HuH-7 (cell line): ENCODE results near the gene ZNF518B.
A peak's percentile ranks its signal among the peaks of the same experiment; 100 is the strongest.

Source experiments
- DNase-seq: peaks from one replicate; pipeline ENCODE4 v3.0.0; 2011; ENCODE audit warnings: low spot score

The ZNF518B gene, protein sequence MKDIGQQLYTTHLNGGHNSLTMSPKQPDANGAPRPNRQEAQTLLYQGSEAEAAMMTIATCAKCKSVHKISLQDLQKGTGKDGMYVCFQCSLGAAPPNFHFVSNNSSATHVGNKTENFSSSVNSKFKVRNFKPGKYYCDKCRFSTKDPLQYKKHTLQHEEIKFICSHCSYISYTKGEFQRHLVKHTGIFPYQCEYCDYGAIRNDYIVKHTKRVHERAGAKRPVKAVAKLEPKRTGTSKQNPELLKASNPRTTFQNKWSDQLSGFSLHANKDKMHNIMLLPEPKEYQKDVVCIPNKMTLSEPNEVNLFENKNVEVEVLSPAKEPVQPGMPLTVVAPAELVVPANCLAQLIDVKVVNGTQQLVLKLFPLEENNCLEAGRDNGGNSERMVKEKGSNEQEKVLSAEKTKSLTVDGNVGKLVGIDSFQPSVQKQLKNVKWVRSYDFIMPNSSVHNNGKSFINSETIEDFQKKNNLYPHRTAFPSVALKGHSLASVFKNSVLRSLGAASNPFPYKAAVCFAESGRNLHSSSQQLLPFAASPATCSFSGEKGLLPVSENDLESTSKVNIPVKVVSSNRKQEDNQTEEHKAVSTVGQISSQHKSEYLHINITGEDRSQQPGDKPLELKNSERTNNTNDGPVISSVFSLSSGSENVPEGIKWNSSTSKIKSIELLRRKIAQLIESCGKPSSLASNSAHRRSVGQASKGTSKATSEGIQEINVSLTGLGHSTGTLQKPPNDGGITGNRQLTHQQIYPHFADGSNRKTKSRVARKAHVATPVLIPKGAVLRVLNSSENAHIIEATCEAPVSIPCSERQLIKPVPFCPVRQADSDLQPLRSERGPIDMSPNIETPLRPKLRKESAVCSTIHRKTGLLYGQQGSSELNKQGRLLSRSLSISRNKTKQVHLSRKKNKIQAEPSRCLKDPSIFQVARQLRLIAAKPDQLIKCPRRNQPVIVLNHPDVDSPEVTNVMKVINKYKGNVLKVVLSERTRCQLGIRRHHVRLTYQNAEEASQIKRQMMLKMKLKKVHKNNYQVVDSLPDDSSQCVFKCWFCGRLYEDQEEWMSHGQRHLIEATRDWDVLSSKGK

DNA sequence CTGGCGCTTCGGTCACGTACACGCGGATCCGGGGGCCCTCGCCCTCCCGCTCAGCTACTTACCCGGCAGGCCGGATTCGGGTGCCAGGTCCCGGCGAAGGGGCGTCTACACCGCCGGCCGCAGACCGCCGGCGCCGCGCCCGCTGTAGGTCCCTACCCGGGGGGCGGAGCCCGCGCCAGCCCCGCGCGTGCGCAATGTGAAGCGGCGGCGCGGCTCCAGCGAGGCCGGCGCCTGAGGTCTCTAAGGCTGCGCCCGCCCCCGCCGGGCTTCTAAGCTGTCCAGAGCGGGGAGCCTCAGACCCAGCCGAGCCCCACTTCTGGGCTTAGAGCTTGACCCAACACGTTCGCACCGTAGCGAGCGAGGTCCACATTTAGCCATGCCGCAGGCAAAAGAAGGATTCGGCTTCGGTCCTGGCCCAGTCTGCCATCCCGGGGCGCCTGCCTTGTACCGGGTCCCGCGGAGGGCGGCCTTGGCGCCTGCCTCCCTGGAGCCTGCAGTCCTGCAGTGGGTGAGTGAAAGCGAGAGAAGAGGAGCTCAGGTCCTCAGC is at the start of gene ZNF518B:
Gene ZNF518B, minus strand, starts transcription at position 172 of the 547 bp plus-strand sequence. CDS start 11,098 bp downstream, outside the sequence.
- no peak for DNase-seq

DNA sequence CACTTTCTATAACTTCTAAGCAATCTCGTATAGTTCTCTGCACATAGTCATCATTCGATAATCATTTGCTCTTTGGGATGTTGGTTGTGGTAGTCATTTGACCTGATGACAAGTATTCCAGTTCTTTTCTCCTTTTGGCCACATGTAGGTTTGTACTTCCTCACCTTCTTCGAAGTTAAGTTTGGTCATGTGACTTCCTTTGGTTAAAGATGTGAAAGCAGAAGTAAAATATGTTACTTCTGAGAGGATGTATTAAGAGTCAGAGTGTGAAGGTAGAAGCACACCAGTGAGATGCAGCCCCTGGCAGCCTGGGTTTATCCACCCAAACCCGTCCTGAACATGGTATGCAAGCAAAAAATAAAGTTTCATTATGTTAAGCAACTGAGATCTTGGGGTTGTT is 48.9 kb upstream of the ZNF518B start:
- no peak for DNase-seq

DNA sequence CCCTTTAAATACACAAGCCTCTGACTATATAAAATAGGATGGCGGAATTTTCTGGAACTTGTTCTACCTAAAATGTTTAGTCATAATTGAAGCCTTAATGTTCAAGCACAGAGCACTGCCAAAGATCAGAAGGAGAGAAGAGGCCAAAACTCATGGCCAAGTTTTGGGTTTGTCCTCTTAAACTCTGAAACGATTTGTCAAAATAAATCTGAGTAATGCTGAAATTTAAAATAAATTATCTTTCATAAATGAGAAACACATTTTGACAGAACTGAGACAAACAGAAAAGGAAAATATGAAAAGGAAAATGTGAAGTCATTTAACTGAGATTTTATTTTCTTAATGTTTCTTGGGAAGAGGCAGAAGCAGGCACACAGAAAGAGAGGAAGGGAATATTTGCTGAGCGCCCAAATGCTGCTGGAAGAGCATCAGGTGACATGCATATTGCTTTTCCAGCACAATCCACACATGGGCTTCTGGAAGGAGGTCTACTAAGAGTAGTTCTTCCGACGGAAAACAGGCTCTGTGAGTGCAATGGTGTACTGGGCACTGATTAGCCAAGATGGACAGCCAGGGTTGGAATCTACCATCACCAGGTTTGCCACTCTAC is 47.4 kb upstream of the ZNF518B start:
- DNase-seq, result no peak

DNA sequence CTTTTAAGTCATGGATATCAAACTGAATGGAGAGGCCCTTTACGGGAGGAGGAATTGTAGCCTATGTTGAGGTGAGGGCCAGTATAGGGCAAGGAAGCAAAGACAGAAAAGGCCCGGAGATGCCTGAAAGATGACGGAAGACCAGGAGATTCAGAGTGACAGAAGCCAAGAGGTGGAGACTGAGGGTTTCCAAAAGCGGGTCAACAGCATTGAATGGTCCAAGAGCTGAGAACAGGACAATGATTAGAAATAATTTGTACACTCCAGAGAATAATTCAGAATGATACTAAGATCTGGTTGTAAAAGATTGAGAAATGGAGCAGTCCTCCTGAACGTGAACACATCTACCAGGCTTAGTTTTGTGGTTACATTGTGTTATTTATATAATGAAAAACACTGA is 45.5 kb upstream of the ZNF518B start:
- no peak for DNase-seq

DNA sequence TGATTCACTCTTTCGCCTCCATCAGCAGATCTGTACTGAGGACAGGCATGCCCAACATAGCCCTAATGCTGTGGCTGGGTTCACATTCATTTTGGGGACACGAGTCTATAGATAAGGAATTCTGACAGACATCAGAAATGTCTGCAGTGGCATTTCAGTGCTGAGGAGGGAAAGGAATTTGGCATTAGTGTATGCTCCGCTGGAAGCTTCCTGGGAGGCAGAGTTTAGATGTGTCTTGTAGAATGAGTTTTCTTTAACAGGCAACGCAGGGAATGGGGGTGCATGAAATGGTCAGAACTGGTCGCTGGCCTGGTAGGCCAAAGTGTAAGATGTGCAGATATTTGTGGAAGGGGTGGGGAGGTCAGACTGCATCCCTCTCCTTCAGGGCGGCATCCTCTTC is 43.5 kb upstream of the ZNF518B start:
- DNase-seq, result no peak

DNA sequence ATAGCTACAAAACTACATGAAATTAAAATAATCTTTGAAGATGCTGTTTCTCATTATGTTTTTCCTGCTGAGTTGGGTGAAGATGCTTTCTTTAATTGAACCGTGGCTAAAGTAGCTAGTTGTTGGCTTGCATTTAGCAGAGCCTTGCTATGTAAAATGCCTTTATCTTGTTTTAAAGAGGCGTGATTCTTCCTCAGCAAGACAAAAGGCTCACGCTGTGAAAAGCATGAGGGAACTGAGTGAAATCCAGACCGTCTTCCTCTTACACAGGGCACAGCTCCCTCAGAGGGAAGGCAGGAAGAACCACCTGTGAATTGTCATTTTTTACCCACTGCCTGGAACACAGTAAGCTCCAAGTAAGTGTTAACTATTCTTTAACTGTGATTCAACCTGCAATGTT is 39.0 kb upstream of the ZNF518B start:
- no peak for DNase-seq

DNA sequence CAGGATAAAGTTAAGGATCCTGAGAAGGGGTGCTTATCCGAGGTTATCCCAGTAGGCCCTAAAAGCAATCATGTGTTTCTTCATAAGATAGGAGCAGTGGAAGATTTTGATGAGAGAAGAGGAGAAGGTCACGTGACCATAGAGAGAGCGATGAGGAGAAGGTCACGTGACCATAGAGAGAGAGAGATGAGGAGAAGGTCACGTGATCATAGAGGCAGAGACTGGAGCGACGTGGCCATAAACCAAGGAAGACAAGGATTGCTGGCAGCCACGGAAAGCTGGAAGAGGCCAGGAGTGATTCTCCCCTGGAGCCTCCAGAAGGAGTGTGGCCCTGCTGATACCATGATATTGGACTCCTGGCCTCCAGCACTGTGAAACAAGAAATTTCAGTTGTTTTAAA is 38.4 kb upstream of the ZNF518B start:
- DNase-seq, result no peak

DNA sequence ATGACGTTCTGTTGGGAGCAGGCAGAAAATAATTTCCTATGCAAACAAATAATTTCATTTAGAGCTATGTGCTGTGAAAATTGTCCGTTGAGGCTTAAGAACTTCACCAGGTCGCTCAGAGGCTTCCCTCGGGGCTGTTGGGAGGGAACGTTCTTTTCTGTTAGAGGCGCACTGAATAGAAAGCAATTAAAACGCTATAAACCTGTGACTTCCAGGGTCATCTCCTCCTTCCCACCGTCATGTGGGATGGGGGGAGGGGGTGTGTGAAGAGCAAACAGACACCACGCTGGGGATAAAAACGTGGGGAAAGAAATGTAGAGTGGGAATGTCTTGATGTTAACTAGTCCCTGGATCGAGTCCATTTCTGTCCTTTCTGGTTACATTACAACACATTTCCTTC is 35.2 kb upstream of the ZNF518B start:
- no peak for DNase-seq

DNA sequence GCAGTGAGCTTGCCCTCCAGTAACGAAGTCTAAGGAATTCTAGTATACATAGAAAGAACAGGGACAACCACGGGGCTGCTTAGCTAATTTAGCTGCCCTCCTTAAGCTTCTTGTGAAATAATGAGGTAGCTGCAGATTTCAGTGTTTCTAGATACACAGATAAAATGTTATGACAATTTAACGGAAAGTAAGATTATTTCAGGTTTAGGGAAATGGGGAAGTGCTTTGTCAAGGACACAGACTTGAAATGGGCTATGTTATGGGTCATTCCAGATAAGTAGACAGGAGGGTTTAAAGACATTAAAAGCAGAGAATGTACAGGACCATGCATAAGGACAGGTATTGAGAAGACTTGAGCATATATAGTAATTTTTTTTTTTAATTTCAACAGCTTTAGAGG is 34.2 kb upstream of the ZNF518B start:
- no peak for DNase-seq

DNA sequence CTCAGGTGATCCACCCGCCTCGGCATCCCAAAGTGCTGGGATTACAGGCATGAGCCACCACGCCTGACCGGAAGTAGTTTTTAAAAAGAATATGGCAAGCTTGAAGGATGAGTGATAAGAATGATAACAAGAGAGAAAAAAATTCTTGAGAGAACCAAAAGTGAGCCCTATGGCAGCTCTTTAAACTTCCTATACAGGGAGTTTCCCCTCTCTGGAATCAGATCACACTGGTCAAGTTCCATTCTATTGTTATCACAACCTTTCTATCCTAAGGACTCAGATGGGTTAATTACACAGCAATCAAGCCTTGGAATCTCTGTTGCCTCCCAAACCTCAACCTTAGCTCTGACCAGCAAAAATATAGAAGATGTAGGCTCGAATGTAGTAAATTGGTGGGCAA is 33.8 kb upstream of the ZNF518B start:
- DNase-seq, result no peak

DNA sequence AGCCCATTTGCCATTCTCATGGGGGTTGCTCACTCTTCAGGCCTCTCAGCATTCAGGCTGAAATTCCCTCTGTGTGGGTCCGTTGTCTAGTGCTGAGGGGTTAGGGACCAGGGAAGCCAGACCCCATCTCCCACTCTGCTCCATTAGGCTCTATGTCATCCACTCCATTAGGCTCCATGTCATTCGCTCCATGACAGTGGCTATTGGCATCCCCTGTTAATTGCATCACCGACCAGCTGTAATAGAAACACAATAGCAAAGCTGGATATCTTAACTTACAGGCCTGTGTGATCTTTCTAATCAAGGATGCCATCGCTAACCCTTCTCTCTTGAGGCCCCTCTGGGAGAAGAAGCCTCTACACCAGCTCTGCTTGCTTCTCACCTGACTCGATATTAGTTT is 25.7 kb upstream of the ZNF518B start:
- DNase-seq, result no peak

DNA sequence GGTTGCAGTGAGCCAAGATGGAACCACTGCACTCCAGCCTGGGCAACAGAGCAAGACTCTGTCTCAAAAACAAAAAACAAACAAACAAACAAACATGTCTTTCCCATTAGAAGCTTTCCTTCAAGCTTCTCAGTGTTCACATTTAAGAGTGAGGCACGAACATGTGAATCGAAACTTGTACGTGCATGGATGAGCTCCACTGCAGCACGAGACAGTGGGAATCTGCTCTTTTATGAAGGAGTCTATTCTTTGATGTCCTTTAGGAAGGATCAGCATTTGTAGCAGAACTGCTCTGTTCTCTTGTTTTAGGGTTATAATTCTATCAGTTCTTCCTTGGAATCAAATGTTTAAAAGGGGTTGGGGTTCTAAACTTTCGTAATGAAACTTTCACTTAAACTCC is 23.4 kb upstream of the ZNF518B start:
- DNase-seq, result no peak

DNA sequence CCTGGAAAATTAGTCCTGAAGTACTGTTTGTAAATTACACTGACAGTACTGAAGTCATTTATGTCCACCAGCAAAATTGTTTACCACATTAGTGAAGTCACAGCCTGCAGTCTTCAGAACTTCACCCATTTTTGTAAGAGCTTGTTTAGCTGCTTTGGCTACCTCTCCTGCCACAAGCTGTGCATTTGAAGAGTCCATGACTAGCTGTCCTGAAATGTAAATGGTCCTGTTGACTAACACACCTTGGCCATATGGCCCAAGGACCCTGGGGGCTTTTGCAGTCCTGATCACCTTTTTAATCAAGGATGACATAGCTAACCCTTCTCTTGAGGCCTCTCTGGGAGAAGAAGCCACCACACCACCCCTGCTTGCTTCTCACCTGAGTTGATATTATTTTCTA is 21.4 kb upstream of the ZNF518B start:
- no peak for DNase-seq

DNA sequence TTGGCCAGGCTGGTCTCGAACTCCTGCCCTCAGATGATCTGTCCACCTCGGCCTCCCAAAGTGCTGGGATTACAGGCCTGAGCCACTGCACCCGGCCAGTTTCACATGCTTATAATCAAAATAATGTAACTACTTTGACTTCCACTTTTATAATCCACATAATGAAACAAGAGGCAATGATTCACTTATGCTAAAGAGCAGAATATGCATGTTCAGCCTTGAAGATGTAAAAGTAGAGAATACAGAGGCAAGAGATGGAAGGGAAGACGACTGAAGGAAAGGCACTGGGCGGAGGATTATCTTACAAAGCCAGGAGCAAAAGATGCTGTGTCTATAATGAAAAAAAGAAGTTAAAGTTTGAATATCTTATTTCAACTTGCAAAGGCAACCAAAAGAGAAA is 13.3 kb upstream of the ZNF518B start:
- DNase-seq, result no peak

DNA sequence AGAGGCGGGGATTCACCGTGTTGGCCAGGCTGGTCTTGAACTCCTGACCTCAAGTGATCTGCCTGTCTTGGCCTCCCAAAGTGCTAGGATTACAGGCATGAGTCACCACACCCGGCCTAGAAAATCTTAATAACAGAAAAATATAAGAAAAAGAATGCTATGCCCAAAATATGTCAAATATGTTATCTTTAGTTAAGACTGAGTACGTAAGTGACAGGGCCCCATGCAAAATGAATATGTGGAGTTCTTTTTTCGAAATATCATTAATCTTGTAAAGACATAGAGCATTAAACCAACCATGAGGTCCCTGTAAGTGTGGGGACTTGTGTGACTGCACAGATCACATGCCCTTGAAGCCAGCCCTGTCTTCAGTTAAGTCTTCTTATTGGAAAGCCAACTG is 8.9 kb upstream of the ZNF518B start:
- DNase-seq, result no peak

DNA sequence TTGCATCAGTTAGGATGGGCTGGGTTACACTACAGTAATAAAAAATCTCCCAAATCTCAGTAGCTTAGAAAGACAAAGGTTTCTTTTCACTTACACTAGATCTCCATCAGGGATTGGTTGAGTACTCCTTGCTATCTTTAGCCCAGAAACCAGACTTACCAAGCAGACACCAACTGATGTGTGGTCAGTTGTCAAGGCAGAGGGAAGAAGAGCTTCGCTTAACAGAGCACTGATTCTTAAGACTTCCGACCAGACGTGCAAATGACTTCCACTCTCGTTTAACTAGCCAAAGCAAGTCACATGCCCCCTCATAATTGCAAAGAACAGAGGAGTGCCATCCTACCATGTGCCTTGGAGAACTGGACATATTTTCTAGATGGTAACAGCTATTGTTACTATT is 5.7 kb upstream of the ZNF518B start:
- no peak for DNase-seq

DNA sequence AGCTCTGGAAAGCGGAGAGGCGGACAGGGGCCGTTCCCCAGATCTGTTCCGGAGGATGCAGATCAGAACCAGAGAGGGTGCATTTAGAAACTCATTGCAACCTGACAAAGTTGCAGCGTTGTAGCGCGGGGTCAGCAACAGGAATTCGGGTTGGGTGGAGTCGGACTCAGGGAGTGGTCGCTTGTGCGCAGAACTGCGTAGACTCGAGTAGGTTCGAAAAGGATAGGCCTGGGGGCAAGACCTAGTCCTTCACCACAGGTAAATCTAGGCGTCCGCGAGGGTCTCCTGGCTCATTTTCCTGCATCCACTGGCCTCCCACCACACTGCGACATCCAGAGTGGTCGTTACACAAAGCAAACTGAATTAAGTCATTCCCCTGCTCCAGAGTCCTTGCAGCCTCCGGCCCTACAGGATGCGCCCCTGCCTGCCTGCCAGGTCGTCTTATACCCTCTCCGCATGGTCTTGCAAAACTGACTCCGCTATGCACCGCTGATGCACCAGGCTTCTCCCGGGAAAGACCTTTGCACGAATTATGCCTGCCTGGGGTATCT is 4.7 kb upstream of the ZNF518B start:
- no peak for DNase-seq

DNA sequence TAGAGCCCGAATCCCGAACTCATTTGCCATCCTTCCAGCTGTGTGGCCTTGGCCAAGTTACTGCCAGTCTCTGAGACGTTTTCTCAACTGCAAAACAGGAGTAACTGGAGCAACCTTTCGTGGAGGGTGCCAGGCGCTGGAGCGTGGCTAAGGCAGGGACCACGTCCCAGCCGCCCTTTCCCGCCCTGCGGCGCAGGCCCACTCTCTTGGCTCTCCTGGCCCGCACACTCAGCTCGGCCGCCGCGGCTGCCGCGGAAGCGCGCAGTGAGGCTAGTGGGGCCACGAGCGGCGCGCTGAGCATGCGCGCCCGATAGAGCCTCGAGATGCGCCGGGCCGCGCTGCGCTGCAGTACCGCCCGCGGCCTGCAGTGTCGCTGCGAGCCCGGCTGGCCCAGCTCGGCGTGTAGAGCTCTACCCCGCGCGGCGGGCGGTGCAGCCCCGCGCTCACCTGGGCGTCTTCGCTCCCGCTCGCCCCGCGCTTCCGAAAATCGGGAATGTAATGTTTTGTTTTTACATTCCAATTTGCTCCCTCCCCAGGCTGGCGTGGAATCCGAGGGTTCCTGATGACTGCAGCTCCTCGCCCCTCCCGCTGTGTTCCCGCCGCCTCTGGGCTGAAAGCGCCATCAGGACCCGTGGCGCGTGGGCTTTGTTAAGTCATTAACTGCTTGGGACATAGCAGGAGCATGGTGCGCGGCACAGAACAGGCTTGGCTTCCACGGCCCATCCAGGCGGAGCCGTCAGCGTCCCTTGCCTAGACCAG is 4.0 kb upstream of the ZNF518B start:
- DNase-seq, result peak; percentile 78

DNA sequence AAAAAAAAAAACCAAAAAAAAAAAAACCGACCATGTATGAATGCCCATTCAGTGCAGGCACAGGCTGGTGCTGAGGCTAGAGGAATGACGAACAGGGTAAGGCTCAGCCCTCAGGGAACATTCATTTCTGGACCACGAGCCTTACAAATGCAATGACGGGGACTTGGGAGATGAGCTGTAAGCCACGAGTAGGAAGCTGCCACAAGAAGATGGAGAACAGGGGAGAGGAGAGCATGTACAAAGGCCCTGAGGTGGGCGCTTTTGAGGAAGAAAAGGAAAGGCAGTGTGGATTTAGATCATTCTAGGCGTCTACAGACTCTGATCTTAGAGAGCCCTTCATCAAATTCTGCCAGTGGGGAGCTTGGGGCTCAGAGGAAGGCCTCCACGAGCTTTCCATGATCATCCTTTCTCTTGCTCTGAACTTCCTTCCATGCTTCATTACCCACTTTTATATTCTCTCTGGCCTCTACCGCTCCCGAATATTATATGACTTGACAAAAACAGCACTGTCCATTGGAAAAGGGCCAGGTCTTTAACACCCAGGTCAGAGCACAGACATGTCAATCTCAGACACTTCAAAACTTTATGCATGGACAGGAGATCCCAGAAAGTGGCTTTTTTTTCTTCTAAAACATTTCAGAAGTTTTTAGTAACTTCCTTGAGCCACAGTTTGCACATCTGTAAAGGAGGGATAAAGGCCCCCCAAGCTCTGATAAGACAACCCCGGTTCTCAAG is 3.3 kb upstream of the ZNF518B start:
- no peak for DNase-seq

DNA sequence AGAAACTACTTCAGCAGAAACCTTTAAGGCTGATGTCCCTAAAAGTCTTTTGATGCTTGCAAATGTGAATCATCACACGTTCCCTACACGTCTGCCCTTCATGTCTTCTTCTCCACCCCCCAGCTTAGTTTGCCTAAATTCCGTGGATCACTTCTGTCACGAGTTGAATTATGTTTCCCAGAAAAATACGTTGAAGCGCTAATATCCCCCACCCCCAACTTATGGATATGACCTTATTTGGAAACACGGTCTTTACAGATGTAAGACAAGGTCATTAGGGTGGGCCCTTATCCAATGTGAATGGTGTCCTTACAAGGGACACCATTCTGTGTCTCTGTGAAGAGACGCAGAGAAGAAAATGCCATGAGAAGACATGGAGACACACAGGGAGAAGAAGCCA is 2.1 kb upstream of the ZNF518B start:
- no peak for DNase-seq
